IMR-90 (cell line): Measurements from ENCODE around the gene MED19. TPM values are rescaled to one million over a fixed set of nuclear protein-coding genes. Genes with fewer than 3 reads are reported as not detected.

Experiments used
- ATAC-seq: fragments of 200-7000 bp; cut with Tn5 transposase; 2 replicates; pipeline ENCODE4 v1.9.1; 2020; ENCODE audit warnings: low read depth, mild to moderate bottlenecking, moderate library complexity
- BruUV-seq: library from RNA; stranded (reverse); fragments of 400-500 nt; replicated peaks from 2 replicates; lab custom pipeline; 2021; lab: Mats Ljungman, UMichigan
- CTCF ChIA-PET: fragments of 300-600 bp; formaldehyde crosslinking; extraction: SDS; loops from one replicate; lab custom pipeline; 2021; ENCODE audit warnings: antibody characterized with exemption; lab: Yijun Ruan, JAX
- POLR2A ChIA-PET: fragments of 300-600 bp; sonication (Branson Sonifier 250); formaldehyde crosslinking; loops from one replicate; lab custom pipeline; 2022; ENCODE audit warnings: antibody characterized with exemption; ENCODE audit not compliant: unreplicated experiment; lab: Charles Lee
- DNase-seq: peaks from one replicate; pipeline ENCODE4 v3.0.0; 2013
- H2AFZ ChIP-seq: replicated peaks from 2 replicates; pipeline ENCODE3; 2013; ENCODE audit warnings: low read length, mild to moderate bottlenecking; ENCODE audit not compliant: poor library complexity
- H2AK5ac ChIP-seq: 2 replicates; pipeline ENCODE4 v1.6.1; 2013; ENCODE audit warnings: low read depth, low read length, inconsistent platforms
- H2AK9ac ChIP-seq: replicated peaks from 2 replicates; pipeline ENCODE3; 2013; ENCODE audit warnings: mild to moderate bottlenecking, low read depth, low read length, moderate library complexity; ENCODE audit not compliant: poor library complexity
- H2BK120ac ChIP-seq: 2 replicates; pipeline ENCODE4 v1.6.1; 2013; ENCODE audit warnings: low read depth, low read length, inconsistent platforms
- H2BK15ac ChIP-seq: 3 replicates; pipeline ENCODE4 v1.6.1; 2013; ENCODE audit warnings: low read depth, low read length, inconsistent platforms
- H2BK20ac ChIP-seq: 2 replicates; pipeline ENCODE4 v1.6.1; 2013; ENCODE audit warnings: low read depth, mild to moderate bottlenecking, inconsistent platforms, low read length, moderate library complexity
- H2BK5ac ChIP-seq: 2 replicates; pipeline ENCODE4 v1.6.1; 2013; ENCODE audit warnings: mild to moderate bottlenecking, low read depth, low read length, inconsistent platforms; ENCODE audit not compliant: poor library complexity, severe bottlenecking
- H3K14ac ChIP-seq: replicated peaks from 2 replicates; pipeline ENCODE4 v1.6.1; 2013; ENCODE audit warnings: low read depth, low read length, inconsistent platforms
- H3K18ac ChIP-seq: 2 replicates; pipeline ENCODE4 v1.6.1; 2013; ENCODE audit warnings: low read depth, low read length, control low read depth
- H3K23ac ChIP-seq: 2 replicates; pipeline ENCODE4 v1.6.1; 2013; ENCODE audit warnings: low read depth, low read length, inconsistent platforms
- H3K27ac ChIP-seq: 2 replicates; pipeline ENCODE4 v1.5.1; 2013; ENCODE audit warnings: mild to moderate bottlenecking, control low read depth, low read length; ENCODE audit not compliant: insufficient read depth
- H3K27me3 ChIP-seq: 2 replicates; pipeline ENCODE4 v1.6.1; 2013; ENCODE audit warnings: low read length; ENCODE audit not compliant: control insufficient read depth, insufficient read depth
- H3K36me3 ChIP-seq: 2 replicates; pipeline ENCODE4 v1.6.1; 2013; ENCODE audit warnings: low read length, mixed read lengths; ENCODE audit not compliant: control insufficient read depth, insufficient read depth
- H3K4ac ChIP-seq: 2 replicates; pipeline ENCODE4 v1.6.1; 2013; ENCODE audit warnings: low read depth, low read length, inconsistent platforms
- H3K4me1 ChIP-seq: 2 replicates; pipeline ENCODE4 v1.6.1; 2013; ENCODE audit warnings: low read length, mixed read lengths; ENCODE audit not compliant: control insufficient read depth, insufficient read depth
- H3K4me2 ChIP-seq: 2 replicates; pipeline ENCODE4 v1.6.1; 2013; ENCODE audit warnings: low read depth, mild to moderate bottlenecking, control low read depth, low read length, moderate library complexity
- H3K4me3 ChIP-seq: 2 replicates; pipeline ENCODE4 v1.5.1; 2013; ENCODE audit warnings: low read depth, mild to moderate bottlenecking, control low read depth, low read length, moderate library complexity; ENCODE audit not compliant: insufficient read depth
- H3K56ac ChIP-seq: 2 replicates; pipeline ENCODE4 v1.6.1; 2013; ENCODE audit warnings: low read length, inconsistent platforms; ENCODE audit not compliant: insufficient read depth; ENCODE audit errors: extremely low read depth
- H3K79me1 ChIP-seq, 2 experiments: 2 replicates each; pipeline ENCODE4 v1.6.1; 2013; ENCODE audit warnings: low read length in 2 of 2, inconsistent platforms in 1 of 2, low read depth in 1 of 2
- H3K9ac ChIP-seq: 2 replicates; pipeline ENCODE4 v1.6.1; 2013; ENCODE audit warnings: low read depth, low read length, control low read depth
- H3K9me1 ChIP-seq: 2 replicates; pipeline ENCODE4 v1.6.1; 2013; ENCODE audit warnings: low read length, inconsistent platforms; ENCODE audit not compliant: insufficient read depth
- H3K9me3 ChIP-seq: 2 replicates; pipeline ENCODE4 v1.6.1; 2013; ENCODE audit warnings: low read length; ENCODE audit not compliant: control insufficient read depth, insufficient read depth
- H4K20me1 ChIP-seq: 2 replicates; pipeline ENCODE4 v1.6.1; 2013; ENCODE audit warnings: low read length, inconsistent platforms; ENCODE audit not compliant: insufficient read depth
- H4K5ac ChIP-seq: 2 replicates; pipeline ENCODE4 v1.6.1; 2013; ENCODE audit warnings: mild to moderate bottlenecking, low read depth, low read length, control low read depth
- H4K8ac ChIP-seq, 2 experiments: 2 replicates each; pipeline ENCODE4 v1.6.1; 2013; ENCODE audit warnings: low read depth in 2 of 2, low read length in 2 of 2, control low read depth in 1 of 2, inconsistent platforms in 1 of 2
- H4K91ac ChIP-seq: 2 replicates; pipeline ENCODE4 v1.6.1; 2013; ENCODE audit warnings: low read depth, low read length, inconsistent platforms; ENCODE audit not compliant: insufficient read depth
- BHLHE40 ChIP-seq: fragments of 150-350 bp; IDR thresholded peaks from 2 replicates; pipeline ENCODE4 v1.6.1; 2016; ENCODE audit warnings: mild to moderate bottlenecking, low read depth, low read length
- CEBPB ChIP-seq: IDR thresholded peaks from 2 replicates; pipeline ENCODE4 v1.6.1; 2012; ENCODE audit warnings: low read depth, low read length, improper control_type of control experiment
- CHD1 ChIP-seq: IDR thresholded peaks from 2 replicates; pipeline ENCODE4 v1.6.1; 2012; ENCODE audit warnings: low read depth, low read length, improper control_type of control experiment
- FOS ChIP-seq: fragments of 150-350 bp; IDR thresholded peaks from 2 replicates; pipeline ENCODE4 v1.6.1; 2016; ENCODE audit warnings: low read depth, low read length
- MAFK ChIP-seq: IDR thresholded peaks from 2 replicates; pipeline ENCODE4 v1.6.1; 2012; ENCODE audit warnings: low read depth, low read length, improper control_type of control experiment
- MAZ ChIP-seq: IDR thresholded peaks from 2 replicates; pipeline ENCODE4 v1.6.1; 2012; ENCODE audit warnings: low read depth, mild to moderate bottlenecking, low read length, improper control_type of control experiment, moderate library complexity, borderline replicate concordance
- MXI1 ChIP-seq: IDR thresholded peaks from 2 replicates; pipeline ENCODE4 v1.6.1; 2012; ENCODE audit warnings: low read depth, mild to moderate bottlenecking, low read length, moderate library complexity, borderline replicate concordance
- NFE2L2 ChIP-seq: fragments of 150-350 bp; IDR thresholded peaks from 2 replicates; pipeline ENCODE4 v1.6.1; 2016; ENCODE audit warnings: low read depth, mild to moderate bottlenecking, low read length
- POLR2A ChIP-seq: IDR thresholded peaks from 2 replicates; pipeline ENCODE4 v1.6.1; 2012; ENCODE audit warnings: mild to moderate bottlenecking, low read depth, low read length
- RAD21 ChIP-seq: IDR thresholded peaks from 2 replicates; pipeline ENCODE4 v1.6.1; 2012; ENCODE audit warnings: low read length, improper control_type of control experiment
- RCOR1 ChIP-seq: IDR thresholded peaks from 2 replicates; pipeline ENCODE4 v1.6.1; 2012; ENCODE audit warnings: mild to moderate bottlenecking, low read length, improper control_type of control experiment; ENCODE audit not compliant: insufficient replicate concordance
- RFX5 ChIP-seq: IDR thresholded peaks from 2 replicates; pipeline ENCODE4 v1.8.0; 2012; ENCODE audit warnings: low read depth, mild to moderate bottlenecking, low read length, moderate library complexity
- SMC3 ChIP-seq: fragments of 150-350 bp; IDR thresholded peaks from 2 replicates; pipeline ENCODE4 v1.6.1; 2016; ENCODE audit warnings: low read depth, mild to moderate bottlenecking, antibody characterized with exemption, low read length, moderate library complexity
- USF2 ChIP-seq: fragments of 150-350 bp; IDR thresholded peaks from 2 replicates; pipeline ENCODE4 v1.6.1; 2017; ENCODE audit warnings: mild to moderate bottlenecking, antibody characterized with exemption, low read length, low read depth
- WGBS, 2 experiments: methylation state at CpG; one replicate each; pipeline versions ENCODE4 v1.1.5 to v1.1.7; 2013; ENCODE audit warnings: missing lambda C conversion rate in 2 of 2; ENCODE audit not compliant: insufficient read length in 1 of 2; ENCODE audit errors: extremely low coverage in 2 of 2; 5-methylcytosine and 5-hydroxymethylcytosine counted together
- dilution Hi-C: fragments of 300-500 bp; cut with HindIII; formaldehyde crosslinking; loops from one replicate; pipeline ENCODE4 v1.14.3; 2018; ENCODE audit warnings: low sequenced_read_pairs; ENCODE audit not compliant: unreplicated experiment
- in situ Hi-C: fragments of 300-500 bp; cut with MboI; formaldehyde crosslinking; loops from 3 replicates; pipeline ENCODE4 v1.14.3; 2019; ENCODE audit warnings: low sequenced_read_pairs, inconsistent platforms, mixed read lengths
- intact Hi-C: fragments of 100-400 bp; cut with micrococcal nuclease; formaldehyde crosslinking; loops from 2 replicates; pipeline ENCODE4 v1.10.0; 2022
- polyA plus RNA-seq, 3 experiments: library from polyadenylated mRNA; depleted of rRNA; stranded (reverse); fragments of >200 nt; gene quantifications; 2 replicates each; pipeline ENCODE4 v1.2.3, GENCODE V29; 2012; ENCODE audit warnings: low replicate concordance in 1 of 3
- total RNA-seq: library from RNA; depleted of rRNA; stranded (reverse); fragments of >200 nt; gene quantifications from 2 replicates; pipeline ENCODE4 v1.2.3, GENCODE V29; 2012
- TF ChIP-seq, protein P1 (sequence below): fragments of 150-350 bp; IDR thresholded peaks from 2 replicates; pipeline ENCODE4 v1.6.1; 2016; ENCODE audit warnings: low read depth, mild to moderate bottlenecking, low read length, moderate library complexity, borderline replicate concordance
- TF ChIP-seq, protein P2 (sequence below): conservative IDR thresholded peaks from 2 replicates; pipeline ENCODE4 v1.5.1; 2012; ENCODE audit warnings: mild to moderate bottlenecking, low read depth, low read length, improper control_type of control experiment

Gene MED19
- total and polyA plus RNA-seq, 2 of the 4 experiments (the other 2 are of a cell fraction): 14.0 to 35.0 TPM

DNA sequence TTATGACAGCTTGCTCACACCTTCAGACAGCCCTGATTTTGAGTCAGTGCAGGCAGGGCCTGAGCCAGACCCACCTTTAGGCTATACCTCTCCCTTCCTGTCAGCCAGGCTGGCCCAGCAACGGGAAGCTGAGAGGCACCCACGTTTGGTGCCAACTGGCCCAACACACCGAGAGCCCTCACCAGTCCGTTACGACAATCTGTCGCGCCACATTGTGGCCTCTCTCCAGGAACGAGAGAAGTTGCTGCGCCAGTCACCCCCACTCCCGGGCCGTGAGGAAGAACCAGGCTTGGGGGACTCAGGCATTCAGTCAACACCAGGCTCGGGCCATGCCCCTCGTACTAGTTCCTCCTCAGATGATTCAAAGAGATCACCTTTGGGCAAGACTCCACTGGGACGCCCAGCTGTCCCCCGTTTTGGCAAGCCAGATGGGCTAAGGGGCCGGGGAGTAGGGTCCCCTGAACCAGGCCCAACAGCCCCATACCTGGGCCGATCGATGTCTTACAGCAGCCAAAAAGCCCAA is 13.1 kb downstream of the MED19 start:
- WGBS, 2 experiments: 93% methylated on average over 12 of the region's 18 CpGs; no CpG with 5 or more reads in 1 of the 2 experiments

More for the DNA sequence above, 13.1 kb downstream of the MED19 start:
- intact Hi-C loops: no loop called here
- dilution Hi-C loops: no loop called here
- H4K20me1 ChIP-seq: no peaks in the 10 kb centered on the region; the same call in 1 of the 2 replicates
- no peak overlapping the region for H3K27ac ChIP-seq
- no peak overlapping the region for H3K18ac ChIP-seq
- H2BK20ac ChIP-seq: no peak overlapping the region
- H3K79me1 ChIP-seq: peaks cover 4 to 5% of the 10 kb centered on the region in 2 experiments; a peak in 3 of 4 replicates
- H2BK120ac ChIP-seq: no peak overlapping the region
- H3K56ac ChIP-seq: no peak overlapping the region
- DNase-seq: no peak
- H3K4me3 ChIP-seq: no peak overlapping the region
- TF ChIP-seq CHD1 (no peak), FOS (no peak), MAZ (no peak), NFE2L2 (no peak), RFX5 (no peak), POLR2A (no peak), RAD21 (no peak), RCOR1 (no peak), CEBPB (no peak), USF2 (no peak), MAFK (no peak), MXI1 (no peak), BHLHE40 (no peak), SMC3 (no peak)
- TF ChIP-seq, protein P1, sequence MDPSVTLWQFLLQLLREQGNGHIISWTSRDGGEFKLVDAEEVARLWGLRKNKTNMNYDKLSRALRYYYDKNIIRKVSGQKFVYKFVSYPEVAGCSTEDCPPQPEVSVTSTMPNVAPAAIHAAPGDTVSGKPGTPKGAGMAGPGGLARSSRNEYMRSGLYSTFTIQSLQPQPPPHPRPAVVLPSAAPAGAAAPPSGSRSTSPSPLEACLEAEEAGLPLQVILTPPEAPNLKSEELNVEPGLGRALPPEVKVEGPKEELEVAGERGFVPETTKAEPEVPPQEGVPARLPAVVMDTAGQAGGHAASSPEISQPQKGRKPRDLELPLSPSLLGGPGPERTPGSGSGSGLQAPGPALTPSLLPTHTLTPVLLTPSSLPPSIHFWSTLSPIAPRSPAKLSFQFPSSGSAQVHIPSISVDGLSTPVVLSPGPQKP: no peak
- TF ChIP-seq, protein P2, sequence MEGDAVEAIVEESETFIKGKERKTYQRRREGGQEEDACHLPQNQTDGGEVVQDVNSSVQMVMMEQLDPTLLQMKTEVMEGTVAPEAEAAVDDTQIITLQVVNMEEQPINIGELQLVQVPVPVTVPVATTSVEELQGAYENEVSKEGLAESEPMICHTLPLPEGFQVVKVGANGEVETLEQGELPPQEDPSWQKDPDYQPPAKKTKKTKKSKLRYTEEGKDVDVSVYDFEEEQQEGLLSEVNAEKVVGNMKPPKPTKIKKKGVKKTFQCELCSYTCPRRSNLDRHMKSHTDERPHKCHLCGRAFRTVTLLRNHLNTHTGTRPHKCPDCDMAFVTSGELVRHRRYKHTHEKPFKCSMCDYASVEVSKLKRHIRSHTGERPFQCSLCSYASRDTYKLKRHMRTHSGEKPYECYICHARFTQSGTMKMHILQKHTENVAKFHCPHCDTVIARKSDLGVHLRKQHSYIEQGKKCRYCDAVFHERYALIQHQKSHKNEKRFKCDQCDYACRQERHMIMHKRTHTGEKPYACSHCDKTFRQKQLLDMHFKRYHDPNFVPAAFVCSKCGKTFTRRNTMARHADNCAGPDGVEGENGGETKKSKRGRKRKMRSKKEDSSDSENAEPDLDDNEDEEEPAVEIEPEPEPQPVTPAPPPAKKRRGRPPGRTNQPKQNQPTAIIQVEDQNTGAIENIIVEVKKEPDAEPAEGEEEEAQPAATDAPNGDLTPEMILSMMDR: no peak
- no TSS peak for BruUV-seq
- in situ Hi-C loops: no loop called here
- H4K5ac ChIP-seq: no peak overlapping the region
- no peak overlapping the region for H3K14ac ChIP-seq
- no peak overlapping the region for H3K4ac ChIP-seq
- no peak for ATAC-seq
- H3K9me1 ChIP-seq: 0 out of 2 replicates have a peak, but pooled peaks cover 4% of the 10 kb centered on the region
- no peak overlapping the region for H3K9ac ChIP-seq
- H3K4me1 ChIP-seq: no peaks in the 10 kb centered on the region
- peak overlapping the region; percentile 48 for H2AK9ac ChIP-seq
- H4K91ac ChIP-seq: no peak overlapping the region
- no peaks in the 10 kb centered on the region for H3K27me3 ChIP-seq
- H2AK5ac ChIP-seq: no peak overlapping the region
- H3K4me2 ChIP-seq: no peak overlapping the region
- no peak overlapping the region for H4K8ac ChIP-seq
- POLR2A ChIA-PET: no interaction called here
- no peak overlapping the region for H2BK5ac ChIP-seq
- H3K23ac ChIP-seq: no peak overlapping the region
- no peak overlapping the region for H2AFZ ChIP-seq
- CTCF ChIA-PET: no interaction called here
- peaks cover 60% of the 10 kb centered on the region for H3K36me3 ChIP-seq
- no peak overlapping the region for H2BK15ac ChIP-seq
- H3K9me3 ChIP-seq: no peaks in the 10 kb centered on the region
